MM.1S (cell line): Measurements from ENCODE around the gene CSH2.

ENCODE experiments used
- DNase-seq: peaks from one replicate; pipeline ENCODE4 v3.0.0-alpha.2; 2015
- H2AFZ ChIP-seq: fragments of 300-600 bp; sonication (generic); 2 replicates; pipeline ENCODE4 v1.6.0; 2016; ENCODE audit warnings: antibody characterized with exemption, low read length
- H3F3A ChIP-seq: fragments of 300-600 bp; sonication (generic); 2 replicates; pipeline ENCODE4 v1.6.1; 2016; ENCODE audit warnings: mild to moderate bottlenecking, antibody characterized with exemption, low read length, moderate library complexity, mixed read lengths; ENCODE audit not compliant: insufficient read depth
- H3K27ac ChIP-seq: fragments of 300-600 bp; sonication (generic); 2 replicates; pipeline ENCODE4 v1.5.1; 2016; ENCODE audit warnings: mild to moderate bottlenecking, low read length
- H3K27me3 ChIP-seq: fragments of 300-600 bp; sonication (generic); replicated peaks from 2 replicates; pipeline ENCODE4 v1.6.0; 2016; ENCODE audit warnings: low read length; ENCODE audit not compliant: insufficient read depth
- H3K36me3 ChIP-seq: fragments of 300-600 bp; sonication (generic); replicated peaks from 2 replicates; pipeline ENCODE4 v1.6.1; 2016; ENCODE audit warnings: mild to moderate bottlenecking, low read length, mixed read lengths; ENCODE audit not compliant: insufficient read depth
- H3K4me1 ChIP-seq: fragments of 300-600 bp; sonication (generic); 2 replicates; pipeline ENCODE4 v1.6.1; 2016; ENCODE audit warnings: low read length, mixed read lengths
- H3K4me2 ChIP-seq: fragments of 300-600 bp; sonication (generic); 2 replicates; pipeline ENCODE4 v1.6.0; 2016; ENCODE audit warnings: low read depth, low read length
- H3K4me3 ChIP-seq: fragments of 300-600 bp; sonication (generic); 2 replicates; pipeline ENCODE4 v1.5.1; 2016; ENCODE audit warnings: low read length, mixed read lengths
- H3K79me2 ChIP-seq: fragments of 300-600 bp; sonication (generic); 2 replicates; pipeline ENCODE4 v1.6.1; 2016; ENCODE audit warnings: mixed run types, low read length, mixed read lengths
- H3K9ac ChIP-seq: fragments of 300-600 bp; sonication (generic); 2 replicates; pipeline ENCODE4 v1.6.1; 2016; ENCODE audit warnings: low read length, mixed read lengths
- H3K9me2 ChIP-seq: fragments of 300-600 bp; sonication (generic); replicated peaks from 2 replicates; pipeline ENCODE4 v1.6.1; 2016; ENCODE audit warnings: mild to moderate bottlenecking, low read length, mixed read lengths; ENCODE audit not compliant: insufficient read depth
- H3K9me3 ChIP-seq: fragments of 300-600 bp; sonication (generic); replicated peaks from 2 replicates; pipeline ENCODE4 v1.6.1; 2016; ENCODE audit warnings: mild to moderate bottlenecking, low read length, mixed read lengths; ENCODE audit not compliant: insufficient read depth
- H4K20me1 ChIP-seq: fragments of 300-600 bp; sonication (generic); 2 replicates; pipeline ENCODE4 v1.6.1; 2016; ENCODE audit warnings: mild to moderate bottlenecking, low read length, moderate library complexity, mixed read lengths; ENCODE audit not compliant: insufficient read depth
- EZH2 ChIP-seq: fragments of 300-600 bp; sonication (generic); optimal IDR thresholded peaks from 2 replicates; pipeline ENCODE3; 2017; ENCODE audit warnings: low read depth, mild to moderate bottlenecking, antibody characterized with exemption, low read length, mixed read lengths
- EZH2phosphoT487 ChIP-seq: fragments of 300-600 bp; sonication (generic); IDR thresholded peaks from 2 replicates; pipeline ENCODE4 v1.6.1; 2018; ENCODE audit warnings: antibody characterized with exemption, low read length
- TF ChIP-seq, protein P1 (sequence below): fragments of 300-600 bp; sonication (generic); IDR thresholded peaks from 2 replicates; pipeline ENCODE4 v1.5.1; 2016; ENCODE audit warnings: antibody characterized with exemption, low read length, mixed read lengths

Gene CSH2

DNA sequence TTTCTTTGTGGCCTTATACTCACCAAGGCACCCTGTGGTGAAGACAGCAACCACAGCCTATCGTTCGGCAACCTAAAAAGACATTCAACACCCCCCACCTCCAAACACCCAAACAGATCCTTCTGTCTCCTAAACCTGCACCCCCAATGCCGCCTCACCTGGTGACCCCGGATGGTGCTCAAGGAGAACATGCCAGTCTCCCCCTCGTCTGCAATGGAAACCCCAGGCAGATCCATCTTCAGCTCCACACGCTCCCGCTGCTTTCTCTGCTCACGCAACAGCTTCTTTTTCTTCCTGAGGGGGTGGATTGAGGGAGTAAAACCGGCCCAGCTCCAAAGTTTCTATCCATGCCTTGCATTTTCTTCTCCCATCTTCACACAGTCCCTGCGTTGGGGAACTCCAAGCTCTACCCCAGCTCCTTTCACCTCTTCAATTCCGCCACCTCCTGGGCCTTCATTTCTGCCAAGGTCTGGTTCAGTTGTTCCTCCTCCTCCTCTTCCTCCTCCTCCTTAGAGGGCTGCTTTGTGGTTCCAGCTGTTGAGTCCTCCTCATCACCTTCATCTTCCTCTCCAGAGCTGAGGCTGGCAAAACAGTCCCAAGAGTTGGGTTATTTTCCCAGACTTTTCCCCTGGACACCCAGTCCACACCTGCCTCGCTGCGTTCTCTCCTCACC lies 49.7 kb downstream of the CSH2 start:
- Histone ChIP-seq H3K9ac (no peak overlapping the region), H3K4me2 (no peak overlapping the region), H3K4me1 (peaks cover 10% of the 10 kb centered on the region), H3K36me3 (peaks cover 6% of the 10 kb centered on the region; the same call in 1 of the 2 replicates), H3K4me3 (no peak overlapping the region), H3K79me2 (peaks cover 52% of the 10 kb centered on the region), H4K20me1 (no peaks in the 10 kb centered on the region), H3K27me3 (no peaks in the 10 kb centered on the region), H3K27ac (no peak overlapping the region), H3K9me3 (no peaks in the 10 kb centered on the region), H3F3A (no peaks in the 10 kb centered on the region; the same call in 1 of the 2 replicates), H2AFZ (no peak overlapping the region), H3K9me2 (no peaks in the 10 kb centered on the region)
- TF ChIP-seq EZH2phosphoT487: no peak
- TF ChIP-seq, protein P1, sequence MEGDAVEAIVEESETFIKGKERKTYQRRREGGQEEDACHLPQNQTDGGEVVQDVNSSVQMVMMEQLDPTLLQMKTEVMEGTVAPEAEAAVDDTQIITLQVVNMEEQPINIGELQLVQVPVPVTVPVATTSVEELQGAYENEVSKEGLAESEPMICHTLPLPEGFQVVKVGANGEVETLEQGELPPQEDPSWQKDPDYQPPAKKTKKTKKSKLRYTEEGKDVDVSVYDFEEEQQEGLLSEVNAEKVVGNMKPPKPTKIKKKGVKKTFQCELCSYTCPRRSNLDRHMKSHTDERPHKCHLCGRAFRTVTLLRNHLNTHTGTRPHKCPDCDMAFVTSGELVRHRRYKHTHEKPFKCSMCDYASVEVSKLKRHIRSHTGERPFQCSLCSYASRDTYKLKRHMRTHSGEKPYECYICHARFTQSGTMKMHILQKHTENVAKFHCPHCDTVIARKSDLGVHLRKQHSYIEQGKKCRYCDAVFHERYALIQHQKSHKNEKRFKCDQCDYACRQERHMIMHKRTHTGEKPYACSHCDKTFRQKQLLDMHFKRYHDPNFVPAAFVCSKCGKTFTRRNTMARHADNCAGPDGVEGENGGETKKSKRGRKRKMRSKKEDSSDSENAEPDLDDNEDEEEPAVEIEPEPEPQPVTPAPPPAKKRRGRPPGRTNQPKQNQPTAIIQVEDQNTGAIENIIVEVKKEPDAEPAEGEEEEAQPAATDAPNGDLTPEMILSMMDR: no peak
- TF ChIP-seq EZH2: no peak
- DNase-seq: no peak

DNA sequence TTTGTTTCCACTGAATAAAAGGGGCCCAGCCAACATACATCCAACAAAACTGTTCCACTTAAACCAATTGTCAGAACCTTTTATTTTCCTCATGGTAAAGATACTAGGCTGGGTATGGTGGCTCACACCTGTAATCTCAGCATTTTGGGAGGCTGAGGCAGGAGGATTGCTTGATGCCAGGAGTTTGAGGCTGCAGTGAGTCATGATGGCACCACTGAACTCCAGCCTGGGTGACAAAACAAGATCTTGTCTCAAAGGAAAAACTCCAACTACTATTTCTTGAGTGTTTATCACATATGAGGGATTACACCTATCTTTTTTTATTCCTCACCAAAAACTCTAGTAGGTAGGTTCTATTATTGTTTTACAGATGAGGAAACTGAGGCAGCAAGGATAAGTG lies 50.9 kb downstream of the CSH2 start:
- H3K27me3 ChIP-seq: no peaks in the 10 kb centered on the region
- TF ChIP-seq, protein P1: no peak
- no peak for TF ChIP-seq EZH2
- TF ChIP-seq EZH2phosphoT487: no peak
- peaks cover 6% of the 10 kb centered on the region; the same call in 1 of the 2 replicates for H3K4me1 ChIP-seq
- H3K27ac ChIP-seq: no peak overlapping the region
- H3K9me3 ChIP-seq: no peaks in the 10 kb centered on the region
- DNase-seq: no peak
- H3K4me2 ChIP-seq: no peak overlapping the region
- H3K79me2 ChIP-seq: peaks cover 49% of the 10 kb centered on the region
- H3F3A ChIP-seq: peaks cover 7% of the 10 kb centered on the region; the same call in 1 of the 2 replicates
- peaks cover 14% of the 10 kb centered on the region; the same call in 1 of the 2 replicates for H3K36me3 ChIP-seq
- H4K20me1 ChIP-seq: no peaks in the 10 kb centered on the region
- H3K9me2 ChIP-seq: no peaks in the 10 kb centered on the region
- no peak overlapping the region for H2AFZ ChIP-seq
- H3K4me3 ChIP-seq: no peak overlapping the region
- H3K9ac ChIP-seq: no peak overlapping the region
